ENCODE measurements around the gene OR14A2.
"Not testable (repeated sequence)": the region's sequence is repeated elsewhere in the genome, so short reads cannot be mapped to it uniquely, and the experiment has no call there.

The OR14A2 gene

DNA sequence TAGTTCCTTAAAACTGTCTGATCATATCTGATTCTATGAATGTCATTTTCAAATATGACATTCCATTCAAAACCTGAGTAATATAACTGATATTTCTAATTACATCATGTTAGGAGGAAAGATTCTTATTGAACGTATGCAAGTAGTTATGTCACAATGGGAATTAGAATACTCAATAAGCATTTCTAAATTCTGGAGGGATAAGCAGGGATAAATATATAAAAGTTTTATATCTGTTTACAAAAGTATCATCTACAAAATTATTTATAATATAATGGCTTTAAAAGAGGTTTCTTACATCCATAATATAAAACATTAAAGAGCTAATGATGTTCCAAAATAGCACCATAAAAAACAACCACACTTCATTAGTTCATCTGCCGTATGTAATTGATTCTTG, at the start of gene OR14A2:
TSS of gene OR14A2 (minus strand) at position 101 of the 400 bp plus-strand sequence.
- no peak for DNase-seq

GRCh38 chr1:247797518-247797917, 49.6 kb upstream of the OR14A2 start:
- no peak for DNase-seq

DNA sequence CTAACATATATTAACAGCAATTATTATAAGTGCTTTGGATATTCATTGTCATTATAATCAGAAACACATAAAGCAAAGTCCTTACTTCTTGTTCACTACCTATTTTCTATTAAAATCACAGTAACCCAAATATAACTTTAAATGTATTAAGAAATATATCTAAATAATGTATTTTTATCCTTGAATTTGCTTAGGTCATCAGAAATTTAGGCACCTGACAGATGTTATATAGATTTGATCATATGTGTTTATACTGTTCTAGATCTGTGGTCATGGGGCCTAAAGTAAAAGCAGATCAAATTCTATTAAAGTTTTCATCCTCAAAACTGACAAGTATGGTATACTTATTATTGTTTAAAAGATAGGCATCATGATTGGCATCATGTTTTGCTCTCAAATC, 21.7 kb upstream of the OR14A2 start:
- DNase-seq, result no peak

- no peak for DNase-seq
These were observed 12.5 kb upstream of the OR14A2 start, which contains the start of gene OR1C1 for GRCh38 chr1:247760456-247760855. Gene OR1C1 (minus strand): TSS chr1:247760556. CDS start chr1:247758406, 2,150 bp downstream.

- not testable (repeated sequence) for DNase-seq
These were observed 6.4 kb upstream of the OR14A2 start for GRCh38 chr1:247754311-247754710.

GRCh38 chr1:247749870-247750269, 1.9 kb upstream of the OR14A2 start:
- DNase-seq, result no peak

- DNase-seq, result no peak
These were observed 325 bp downstream of the OR14A2 start for GRCh38 chr1:247747616-247748015.

- DNase-seq, result no peak
These were observed 1.5 kb downstream of the OR14A2 start for GRCh38 chr1:247746391-247746935.

DNA sequence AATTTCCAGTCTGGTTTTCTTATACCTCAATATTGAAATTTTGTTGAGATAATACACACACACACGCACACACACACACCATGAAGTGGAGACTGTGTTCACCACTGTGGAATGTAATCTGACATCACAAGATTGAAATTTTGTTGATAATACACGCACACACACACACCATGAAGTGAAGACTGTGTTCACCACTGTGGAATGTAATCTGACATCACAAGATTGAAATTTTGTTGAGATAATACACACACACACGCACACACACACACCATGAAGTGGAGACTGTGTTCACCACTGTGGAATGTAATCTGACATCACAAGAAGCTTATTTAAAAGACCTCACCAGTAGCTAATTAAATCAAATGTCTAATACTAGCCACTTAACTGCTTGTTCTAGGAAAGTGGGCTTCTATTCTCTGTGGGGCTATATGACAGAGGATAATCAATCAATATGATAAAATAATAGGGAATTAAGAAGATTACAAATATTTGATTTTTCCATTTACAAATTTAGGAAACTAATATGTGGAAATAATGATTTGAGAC, 5.7 kb downstream of the OR14A2 start:
- DNase-seq, result not testable (repeated sequence)

- no peak for DNase-seq
These were observed 6.2 kb downstream of the OR14A2 start for GRCh38 chr1:247741756-247742155.

- DNase-seq, result no peak
These were observed 7.2 kb downstream of the OR14A2 start for GRCh38 chr1:247740721-247741120.

DNA sequence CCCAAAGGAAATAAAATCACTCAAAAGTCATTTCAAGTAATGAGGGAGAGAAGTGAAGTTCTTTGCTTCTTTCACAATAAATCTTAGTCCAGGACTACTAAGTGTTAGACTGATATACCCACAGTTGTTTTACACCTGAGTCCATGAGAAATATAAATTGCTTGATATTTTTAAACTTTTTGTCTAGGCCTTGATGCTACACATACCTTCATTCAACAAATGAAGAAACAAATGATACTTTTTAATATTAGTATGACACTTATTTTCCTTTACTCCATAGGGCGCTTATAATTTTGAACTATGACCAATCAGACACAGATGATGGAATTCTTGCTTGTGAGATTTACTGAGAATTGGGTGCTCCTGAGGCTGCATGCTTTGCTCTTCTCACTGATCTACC, 9.6 kb downstream of the OR14A2 start, which contains the start of gene OR14K1:
TSS of gene OR14K1 (plus strand) at position 301 of the 400 bp plus-strand sequence. CDS start at position 301, 0 bp downstream.
- DNase-seq, result no peak

- no peak for DNase-seq
These were observed 26.7 kb downstream of the OR14A2 start for GRCh38 chr1:247721222-247721621.

- no peak for DNase-seq
These were observed 31.4 kb downstream of the OR14A2 start, which contains the start of gene OR6F1 for GRCh38 chr1:247716546-247716945. Gene OR6F1 (minus strand): TSS chr1:247716646. CDS start chr1:247712755, 3,891 bp downstream.

GRCh38 chr1:247713753-247714152, 34.2 kb downstream of the OR14A2 start:
- DNase-seq, result no peak

DNA sequence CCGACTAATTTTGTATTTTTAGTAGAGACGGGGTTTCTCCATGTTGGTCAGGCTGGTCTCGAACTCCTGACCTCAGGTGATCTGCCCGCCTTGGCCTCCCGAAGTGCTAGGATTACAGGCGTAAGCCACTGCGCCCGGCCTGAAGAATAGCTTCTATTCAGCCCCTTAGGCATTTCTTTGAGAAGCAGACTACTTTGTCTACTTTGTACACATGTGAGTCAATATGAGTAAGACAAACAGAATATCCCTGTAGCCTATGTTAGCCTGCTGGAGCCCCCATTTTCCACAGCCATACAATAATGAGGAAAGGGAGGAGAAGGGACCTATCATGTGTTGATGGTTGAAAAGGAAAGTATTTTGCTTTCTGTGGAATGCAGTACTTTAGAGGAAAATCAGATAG, 37.3 kb downstream of the OR14A2 start:
- DNase-seq, result not testable (repeated sequence)

- DNase-seq, result no peak
These were observed 46.6 kb downstream of the OR14A2 start for GRCh38 chr1:247701338-247701737.

GRCh38 chr1:247681288-247681897, 66.5 kb downstream of the OR14A2 start:
- DNase-seq, result peak; percentile 27

- no peak for DNase-seq
These were observed 67.8 kb downstream of the OR14A2 start for GRCh38 chr1:247680171-247680570.

DNA sequence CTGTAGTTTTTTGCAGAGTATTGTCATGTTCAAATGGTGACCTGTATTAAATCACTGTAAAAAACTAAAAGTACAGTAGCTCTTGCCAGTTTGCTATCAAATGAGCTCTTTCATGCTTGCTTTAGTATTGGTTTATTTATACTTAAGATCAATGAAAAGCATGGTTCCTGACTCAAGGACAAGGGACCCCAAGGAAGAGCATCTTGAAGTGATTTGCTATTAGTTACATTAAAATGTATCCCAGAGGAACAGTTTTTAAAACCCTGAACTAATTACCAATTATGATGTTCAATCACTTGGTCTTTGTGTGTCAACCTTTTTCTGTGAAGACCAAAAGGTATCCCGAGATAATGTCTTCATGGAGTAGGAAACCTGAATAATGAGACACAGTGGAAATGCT, 68.3 kb downstream of the OR14A2 start, which contains the start of gene OR13G1:
TSS of gene OR13G1 (minus strand) at position 101 of the 400 bp plus-strand sequence. CDS start 6,698 bp downstream, outside the sequence.
- DNase-seq, result no peak
